Osteoblast (primary cell): ENCODE data around the gene TSPAN17. TPM values are rescaled to one million over a fixed set of nuclear protein-coding genes. Genes with fewer than 3 reads are reported as not detected.
A peak's percentile ranks its signal among the peaks of the same experiment; 100 is the strongest.

Experiments used
- DNase-seq: peaks from one replicate; pipeline ENCODE4 v3.0.0; 2011; ENCODE audit warnings: low spot score, mixed read lengths; ENCODE audit not compliant: insufficient read length; ENCODE audit errors: missing footprints
- H2AFZ ChIP-seq: 2 replicates; pipeline ENCODE4 v1.6.0; 2011; ENCODE audit warnings: mild to moderate bottlenecking, low read length
- H3K27ac ChIP-seq: 2 replicates; pipeline ENCODE4 v1.5.1; 2011; ENCODE audit warnings: mild to moderate bottlenecking, low read depth, low read length, moderate library complexity
- H3K27me3 ChIP-seq: 2 replicates; pipeline ENCODE4 v1.6.0; 2012; ENCODE audit warnings: mild to moderate bottlenecking, control low read depth, inconsistent platforms, low read length, moderate library complexity; ENCODE audit not compliant: insufficient read depth
- H3K36me3 ChIP-seq: 2 replicates; pipeline ENCODE4 v1.5.1; 2011; ENCODE audit warnings: mild to moderate bottlenecking, low read length, control low read depth, moderate library complexity; ENCODE audit not compliant: insufficient read depth
- H3K4me1 ChIP-seq: 2 replicates; pipeline ENCODE4 v1.5.1; 2011; ENCODE audit warnings: mild to moderate bottlenecking, low read length, control low read depth, moderate library complexity; ENCODE audit not compliant: insufficient read depth
- H3K4me2 ChIP-seq: 2 replicates; pipeline ENCODE4 v1.6.0; 2011; ENCODE audit warnings: mild to moderate bottlenecking, low read length; ENCODE audit not compliant: insufficient read depth
- H3K4me3 ChIP-seq: fragments of 200-600 bp; sonication (generic); 3 replicates; pipeline ENCODE4 v1.5.1; 2012; ENCODE audit warnings: mild to moderate bottlenecking, low read length, inconsistent platforms; ENCODE audit not compliant: insufficient read depth
- H3K79me2 ChIP-seq: 2 replicates; pipeline ENCODE4 v1.6.0; 2012; ENCODE audit warnings: mild to moderate bottlenecking, low read length, control low read depth, inconsistent platforms; ENCODE audit not compliant: insufficient read depth
- H3K9me3 ChIP-seq: 2 replicates; pipeline ENCODE4 v1.5.1; 2011; ENCODE audit warnings: low read depth, low read length, control low read depth
- H4K20me1 ChIP-seq: 2 replicates; pipeline ENCODE4 v1.6.0; 2012; ENCODE audit warnings: mild to moderate bottlenecking, low read length, control low read depth; ENCODE audit not compliant: insufficient read depth
- total RNA-seq: library from RNA; depleted of rRNA; stranded (reverse); fragments of >200 nt; gene quantifications from 2 replicates; pipeline ENCODE4 v1.2.3, GENCODE V29; 2012
- TF ChIP-seq, protein P1 (sequence below): IDR thresholded peaks from 2 replicates; pipeline ENCODE4 v1.5.1; 2011; ENCODE audit warnings: mild to moderate bottlenecking, low read depth, low read length, moderate library complexity; ENCODE audit errors: extremely low read depth

TSPAN17 gene
- total RNA-seq, 1 donor: 26.1 TPM

DNA sequence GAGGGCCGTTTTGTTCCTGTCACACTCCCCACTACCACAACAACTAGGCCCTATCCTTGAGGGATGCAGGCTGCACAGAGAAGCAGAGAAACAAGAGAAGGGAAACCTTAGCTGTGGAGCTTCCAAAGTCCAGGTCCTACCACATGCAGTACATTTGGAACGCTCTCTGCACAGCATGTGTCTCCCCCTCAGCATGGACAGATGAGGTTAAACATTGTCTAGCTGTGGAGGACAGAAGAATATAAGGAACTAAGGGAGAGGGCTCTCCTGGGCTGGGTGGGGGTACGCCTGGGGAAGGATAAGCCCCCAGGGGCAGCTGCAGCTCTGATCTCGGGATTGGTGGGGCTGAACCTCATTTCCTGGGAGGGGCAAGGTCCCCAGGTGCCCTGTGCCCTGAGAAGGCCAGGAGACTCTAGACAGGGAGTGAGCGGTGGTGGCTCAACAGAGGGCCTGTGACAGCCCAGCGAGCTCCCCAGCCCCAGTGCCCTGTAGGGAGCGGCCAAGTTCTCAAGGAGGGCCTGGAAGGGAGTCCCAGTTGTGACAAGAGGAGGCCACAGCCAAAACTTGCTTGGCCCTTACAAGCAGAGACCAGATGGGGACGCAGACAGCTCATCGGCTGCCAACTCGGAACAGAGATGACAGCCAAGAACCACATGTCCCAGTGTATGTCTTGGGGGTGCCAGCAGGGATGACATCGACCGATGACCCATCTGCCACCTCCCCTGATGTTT, 30.1 kb downstream of the TSPAN17 start:
- DNase-seq: peak; percentile 85
- no peak overlapping the region for H2AFZ ChIP-seq

DNA sequence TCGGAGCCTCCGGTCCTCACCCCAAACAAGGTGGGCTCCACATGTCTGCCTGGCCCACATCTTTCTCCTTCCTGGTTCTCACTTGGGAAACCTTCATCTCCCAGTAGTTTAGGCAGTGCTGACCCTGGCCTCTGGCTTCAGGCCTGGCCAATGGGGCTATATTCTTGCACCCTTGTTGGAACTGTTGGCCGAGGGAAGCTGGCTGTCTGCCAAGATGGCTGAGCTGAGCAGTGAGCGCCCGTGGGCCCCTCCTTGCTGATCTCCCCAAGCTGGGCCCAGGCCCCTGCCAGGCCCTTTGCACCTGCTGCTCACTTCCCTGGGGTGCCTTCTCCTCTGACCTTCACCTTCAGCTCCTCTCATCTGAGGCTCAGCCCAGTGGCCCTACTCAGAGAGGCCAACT, 31.3 kb downstream of the TSPAN17 start:
- no peak for DNase-seq
- H3K27ac ChIP-seq: no peak overlapping the region
- H3K4me1 ChIP-seq: peaks cover 10% of the 10 kb centered on the region
- TF ChIP-seq, protein P1, sequence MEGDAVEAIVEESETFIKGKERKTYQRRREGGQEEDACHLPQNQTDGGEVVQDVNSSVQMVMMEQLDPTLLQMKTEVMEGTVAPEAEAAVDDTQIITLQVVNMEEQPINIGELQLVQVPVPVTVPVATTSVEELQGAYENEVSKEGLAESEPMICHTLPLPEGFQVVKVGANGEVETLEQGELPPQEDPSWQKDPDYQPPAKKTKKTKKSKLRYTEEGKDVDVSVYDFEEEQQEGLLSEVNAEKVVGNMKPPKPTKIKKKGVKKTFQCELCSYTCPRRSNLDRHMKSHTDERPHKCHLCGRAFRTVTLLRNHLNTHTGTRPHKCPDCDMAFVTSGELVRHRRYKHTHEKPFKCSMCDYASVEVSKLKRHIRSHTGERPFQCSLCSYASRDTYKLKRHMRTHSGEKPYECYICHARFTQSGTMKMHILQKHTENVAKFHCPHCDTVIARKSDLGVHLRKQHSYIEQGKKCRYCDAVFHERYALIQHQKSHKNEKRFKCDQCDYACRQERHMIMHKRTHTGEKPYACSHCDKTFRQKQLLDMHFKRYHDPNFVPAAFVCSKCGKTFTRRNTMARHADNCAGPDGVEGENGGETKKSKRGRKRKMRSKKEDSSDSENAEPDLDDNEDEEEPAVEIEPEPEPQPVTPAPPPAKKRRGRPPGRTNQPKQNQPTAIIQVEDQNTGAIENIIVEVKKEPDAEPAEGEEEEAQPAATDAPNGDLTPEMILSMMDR: no peak
- no peak overlapping the region for H3K4me2 ChIP-seq
- H3K4me3 ChIP-seq: no peak overlapping the region
- H3K36me3 ChIP-seq: no peaks in the 10 kb centered on the region
- H4K20me1 ChIP-seq: no peaks in the 10 kb centered on the region
- H3K79me2 ChIP-seq: no peaks in the 10 kb centered on the region
- H2AFZ ChIP-seq: no peak overlapping the region
- no peaks in the 10 kb centered on the region for H3K9me3 ChIP-seq
- peaks cover 48% of the 10 kb centered on the region for H3K27me3 ChIP-seq

More for the DNA sequence above, 30.1 kb downstream of the TSPAN17 start:
- Histone ChIP-seq H3K4me2 (no peak overlapping the region), H3K36me3 (no peaks in the 10 kb centered on the region), H3K4me3 (no peak overlapping the region), H3K27ac (no peak overlapping the region), H3K9me3 (no peaks in the 10 kb centered on the region), H3K4me1 (peaks cover 10% of the 10 kb centered on the region), H3K27me3 (peaks cover 41% of the 10 kb centered on the region), H3K79me2 (no peaks in the 10 kb centered on the region), H4K20me1 (no peaks in the 10 kb centered on the region)
- TF ChIP-seq, protein P1: no peak

DNA sequence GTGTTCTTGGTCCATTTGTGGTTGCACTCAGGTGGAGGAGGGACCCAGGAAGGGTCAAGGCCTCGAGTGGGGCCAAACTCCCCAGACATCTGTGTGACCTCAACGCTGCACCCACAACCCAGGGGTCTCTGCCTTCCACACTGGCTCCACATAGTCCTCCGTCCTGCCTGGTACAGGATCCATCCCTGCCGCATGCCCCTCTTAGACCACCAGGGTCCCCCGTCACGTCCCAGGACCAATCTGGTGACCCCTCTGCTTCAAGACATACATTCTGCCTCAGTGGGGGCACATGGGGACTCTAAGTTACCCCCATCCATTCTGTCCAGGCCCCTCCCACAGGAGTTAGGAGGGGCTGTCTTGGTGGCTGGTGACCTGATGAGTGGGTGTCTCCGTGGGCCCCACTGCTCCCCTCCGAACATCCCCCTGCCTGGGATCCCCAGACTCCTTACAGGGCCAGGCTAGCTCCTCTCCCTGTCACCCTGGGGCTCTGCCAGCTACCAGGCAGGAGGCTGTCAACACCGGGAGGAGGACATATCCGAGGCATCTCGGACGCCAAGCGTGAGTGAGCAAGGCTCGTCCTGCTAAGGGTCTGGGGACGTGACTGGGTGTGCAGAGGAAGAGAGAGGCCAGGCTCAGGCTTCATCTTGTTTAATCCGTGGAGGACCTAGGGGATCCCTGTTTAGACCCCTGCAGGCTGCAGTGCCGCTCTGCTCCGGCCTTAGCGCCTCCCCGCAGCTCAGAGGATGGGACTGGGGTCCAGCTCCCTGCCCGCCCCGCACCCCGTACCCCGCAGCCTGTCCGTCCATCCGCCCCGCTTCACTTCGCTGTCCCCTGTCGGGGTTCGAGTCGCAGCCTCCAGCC, 32.3 kb downstream of the TSPAN17 start:
- TF ChIP-seq, protein P1: no peak
- no peak overlapping the region for H2AFZ ChIP-seq
- no peaks in the 10 kb centered on the region for H3K9me3 ChIP-seq
- H4K20me1 ChIP-seq: no peaks in the 10 kb centered on the region
- peak; percentile 77 for DNase-seq
- no peak overlapping the region for H3K4me2 ChIP-seq
- no peaks in the 10 kb centered on the region for H3K79me2 ChIP-seq
- peak overlapping the region; percentile 16 for H3K4me3 ChIP-seq
- no peaks in the 10 kb centered on the region for H3K36me3 ChIP-seq
- no peak overlapping the region for H3K27ac ChIP-seq
- H3K27me3 ChIP-seq: peaks cover 54% of the 10 kb centered on the region
- H3K4me1 ChIP-seq: peaks cover 10% of the 10 kb centered on the region

DNA sequence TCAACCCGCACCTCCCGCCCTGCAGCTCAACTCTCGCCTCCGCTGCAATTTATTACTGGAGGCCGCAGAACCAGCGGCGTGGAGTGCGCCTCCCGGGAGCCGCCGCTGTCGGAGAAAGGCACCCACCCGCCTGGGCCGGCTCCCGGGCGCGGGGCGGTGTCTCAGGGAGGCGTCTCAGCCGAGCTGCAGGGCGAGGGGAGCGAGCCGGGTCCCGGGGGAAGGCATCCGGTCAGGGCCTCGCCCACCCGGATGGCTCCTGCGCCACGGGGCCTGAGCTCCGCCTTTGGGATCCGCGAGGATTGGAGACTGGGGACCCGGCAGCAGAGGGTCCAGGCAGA, 32.9 kb downstream of the TSPAN17 start:
- DNase-seq: peak; percentile 67
- TF ChIP-seq, protein P1: no peak
- H3K4me1 ChIP-seq: peaks cover 10% of the 10 kb centered on the region
- no peaks in the 10 kb centered on the region for H3K36me3 ChIP-seq
- peaks cover 60% of the 10 kb centered on the region for H3K27me3 ChIP-seq
- no peaks in the 10 kb centered on the region for H3K9me3 ChIP-seq
- H2AFZ ChIP-seq: no peak overlapping the region
- H3K79me2 ChIP-seq: no peaks in the 10 kb centered on the region
- no peaks in the 10 kb centered on the region for H4K20me1 ChIP-seq
- no peak overlapping the region for H3K4me2 ChIP-seq
- H3K27ac ChIP-seq: no peak overlapping the region
- H3K4me3 ChIP-seq: peak overlapping the region; percentile 16
